Body of pancreas (tissue), 4 donors: ENCODE data around the gene SLC6A2.
A peak's percentile ranks its signal among the peaks of the same experiment; 100 is the strongest.

ENCODE experiments used
- POLR2A ChIP-seq, 3 donors: fragments of 450-650 bp; IDR thresholded peaks; one replicate each; pipeline ENCODE4 v1.6.1; 2016; ENCODE audit warnings: antibody characterized with exemption in 3 of 3, mild to moderate bottlenecking in 2 of 3
- TF ChIP-seq, protein P1 (sequence below), 7 experiments: fragments of 450-650 bp in 4 of 7; fragments of 200-600 bp in 3 of 7; sonication (generic) in 3 of 7; IDR thresholded peaks; one replicate each; pipeline ENCODE4 v1.5.1; 2016 to 2019; ENCODE audit warnings: antibody characterized with exemption in 7 of 7

DNA sequence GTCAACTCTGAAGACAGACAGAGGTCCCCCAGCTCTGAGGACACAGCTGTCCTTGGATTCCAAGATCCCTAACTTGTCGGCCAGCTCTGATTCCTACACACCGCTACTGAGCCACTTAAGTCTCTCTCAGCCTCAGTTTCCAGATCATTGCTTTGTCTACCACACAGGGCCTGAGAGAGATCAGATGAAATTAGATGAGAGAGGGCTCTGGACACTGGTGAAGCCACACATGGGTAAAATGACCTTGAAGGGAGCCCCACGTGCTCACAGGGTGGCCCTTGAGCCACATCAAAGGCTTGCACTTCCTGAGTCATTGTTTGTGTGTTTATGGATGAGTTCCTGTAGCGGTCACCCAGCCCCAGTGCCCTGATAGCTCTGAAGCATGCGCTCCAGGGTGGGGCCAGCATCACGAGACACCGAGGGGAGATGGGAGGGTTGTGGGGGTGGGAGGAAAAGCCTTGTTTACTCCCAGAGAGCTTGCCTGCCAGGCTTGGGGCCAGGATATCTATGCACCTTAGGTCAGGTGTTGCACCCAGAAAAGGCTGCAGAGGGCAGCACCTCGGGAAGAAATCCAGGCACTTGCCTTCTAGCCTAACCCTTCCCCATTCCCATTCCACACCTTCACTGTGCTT is 32.7 kb upstream of the SLC6A2 start:
- TF ChIP-seq, protein P1, sequence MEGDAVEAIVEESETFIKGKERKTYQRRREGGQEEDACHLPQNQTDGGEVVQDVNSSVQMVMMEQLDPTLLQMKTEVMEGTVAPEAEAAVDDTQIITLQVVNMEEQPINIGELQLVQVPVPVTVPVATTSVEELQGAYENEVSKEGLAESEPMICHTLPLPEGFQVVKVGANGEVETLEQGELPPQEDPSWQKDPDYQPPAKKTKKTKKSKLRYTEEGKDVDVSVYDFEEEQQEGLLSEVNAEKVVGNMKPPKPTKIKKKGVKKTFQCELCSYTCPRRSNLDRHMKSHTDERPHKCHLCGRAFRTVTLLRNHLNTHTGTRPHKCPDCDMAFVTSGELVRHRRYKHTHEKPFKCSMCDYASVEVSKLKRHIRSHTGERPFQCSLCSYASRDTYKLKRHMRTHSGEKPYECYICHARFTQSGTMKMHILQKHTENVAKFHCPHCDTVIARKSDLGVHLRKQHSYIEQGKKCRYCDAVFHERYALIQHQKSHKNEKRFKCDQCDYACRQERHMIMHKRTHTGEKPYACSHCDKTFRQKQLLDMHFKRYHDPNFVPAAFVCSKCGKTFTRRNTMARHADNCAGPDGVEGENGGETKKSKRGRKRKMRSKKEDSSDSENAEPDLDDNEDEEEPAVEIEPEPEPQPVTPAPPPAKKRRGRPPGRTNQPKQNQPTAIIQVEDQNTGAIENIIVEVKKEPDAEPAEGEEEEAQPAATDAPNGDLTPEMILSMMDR (IDR thresholded peaks at IDR 0.05) = peak in 1 of 7 experiments; percentile 11
- TF ChIP-seq POLR2A (IDR thresholded peaks at IDR 0.05) = no peak
